Esophagus (tissue), 2 donors: ENCODE data around the gene GNL3. TPM values are rescaled to one million over a fixed set of nuclear protein-coding genes. Genes with fewer than 3 reads are reported as not detected.

Experiments used
- polyA plus RNA-seq, 2 donors: library from polyadenylated mRNA; stranded (reverse); fragments of 200-250 nt; gene quantifications; one replicate each; pipeline ENCODE4 v1.2.3, GENCODE V29; 2013
- donor health status: healthy with polysubstance abuse.
- donor health status: Bipolar disorder and iron deficiency.

GNL3 gene
- polyA plus RNA-seq, 2 donors, result 91.8 to 103 TPM

Other genes with a start within 250 kb of the GNL3 start
- gene SEMA3G, start 240.9 kb upstream of the GNL3 start, polyA plus RNA-seq, result 1 to 10 TPM; 1.3 to 1.7 TPM
- gene TNNC1, start 232.0 kb upstream of the GNL3 start, polyA plus RNA-seq, result 1 to 10 TPM; 1.3 to 2.0 TPM
- gene NISCH, start 230.4 kb upstream of the GNL3 start, polyA plus RNA-seq, result 10 to 100 TPM; 32.2 to 59.6 TPM
- 10 to 100 TPM; 30.5 to 39.0 TPM for gene STAB1, start 190.7 kb upstream of the GNL3 start, polyA plus RNA-seq
- 10 to 100 TPM; 81.7 to 93.7 TPM for gene NT5DC2, start 152.2 kb upstream of the GNL3 start, polyA plus RNA-seq
- gene UQCC5, start 149.4 kb upstream of the GNL3 start, polyA plus RNA-seq, result 10 to 100 TPM; 20.9 to 37.7 TPM
- 10 to 100 TPM in 1 of 2 donors, 1 to 10 TPM in 1; 8.3 to 12.0 TPM for gene PBRM1, start 119 bp upstream of the GNL3 start, polyA plus RNA-seq
- gene GLT8D1, start 19.8 kb downstream of the GNL3 start, polyA plus RNA-seq, result 10 to 100 TPM; 16.7 to 19.8 TPM
- gene SPCS1, start 20.1 kb downstream of the GNL3 start, polyA plus RNA-seq, result 100 to 1,000 TPM in 1 of 2 donors, 10 to 100 TPM in 1; 54.6 to 114 TPM
- 1 to 10 TPM; 3.6 to 4.3 TPM for gene NEK4, start 84.9 kb downstream of the GNL3 start, polyA plus RNA-seq
- gene ITIH1, start 91.6 kb downstream of the GNL3 start, polyA plus RNA-seq, result under 1 TPM in 1 of 2 donors, not detected in 1; 0.13 TPM
- 1 to 10 TPM in 1 of 2 donors, under 1 TPM in 1; 0.88 to 1.1 TPM for gene ITIH3, start 108.8 kb downstream of the GNL3 start, polyA plus RNA-seq
- 1 to 10 TPM; 2.5 to 6.7 TPM for gene ITIH4, start 144.6 kb downstream of the GNL3 start, polyA plus RNA-seq
- 10 to 100 TPM in 1 of 2 donors, 1 to 10 TPM in 1; 7.0 to 13.1 TPM for gene MUSTN1, start 149.0 kb downstream of the GNL3 start, polyA plus RNA-seq
- 1 to 10 TPM; 6.0 to 7.4 TPM for gene STIMATE, start 211.5 kb downstream of the GNL3 start, polyA plus RNA-seq